IgD-negative memory B cell (primary cell): ENCODE measurements around the gene OAS3. TPM values are rescaled to one million over a fixed set of nuclear protein-coding genes. Genes with fewer than 3 reads are reported as not detected.

ENCODE experiments used
- H3K27ac Mint-ChIP-seq, 3 donors: one replicate each; pipeline ENCODE4 v1.8.0; 2020 to 2022; ENCODE audit warnings: mild to moderate bottlenecking in 3 of 3, mixed read lengths in 3 of 3, moderate library complexity in 1 of 3
- H3K27me3 Mint-ChIP-seq: one replicate; pipeline ENCODE4 v1.8.0; 2021; ENCODE audit warnings: mixed read lengths
- H3K36me3 Mint-ChIP-seq: one replicate; pipeline ENCODE4 v1.8.0; 2020; ENCODE audit warnings: mild to moderate bottlenecking, mixed read lengths
- H3K4me1 Mint-ChIP-seq, 3 donors: one replicate each; pipeline ENCODE4 v1.8.0; 2020 to 2022; ENCODE audit warnings: mixed read lengths in 3 of 3, mild to moderate bottlenecking in 1 of 3
- H3K4me3 Mint-ChIP-seq, 4 donors: one replicate each; pipeline ENCODE4 v1.8.0; 2020 to 2022; ENCODE audit warnings: mild to moderate bottlenecking in 4 of 4, mixed read lengths in 4 of 4, moderate library complexity in 3 of 4
- H3K9me3 Mint-ChIP-seq, 3 donors: one replicate each; pipeline ENCODE4 v1.8.0; 2020 to 2021; ENCODE audit warnings: mixed read lengths in 3 of 3, mild to moderate bottlenecking in 1 of 3
- polyA plus RNA-seq: library from polyadenylated mRNA; unstranded; fragments of 300-500 nt; fragmentation: Illumina TruSeq; gene quantifications from one replicate; pipeline ENCODE4 v1.2.3, GENCODE V29; 2021

Gene OAS3
- polyA plus RNA-seq, 1 donor from 2014 or later: 12.9 TPM

DNA sequence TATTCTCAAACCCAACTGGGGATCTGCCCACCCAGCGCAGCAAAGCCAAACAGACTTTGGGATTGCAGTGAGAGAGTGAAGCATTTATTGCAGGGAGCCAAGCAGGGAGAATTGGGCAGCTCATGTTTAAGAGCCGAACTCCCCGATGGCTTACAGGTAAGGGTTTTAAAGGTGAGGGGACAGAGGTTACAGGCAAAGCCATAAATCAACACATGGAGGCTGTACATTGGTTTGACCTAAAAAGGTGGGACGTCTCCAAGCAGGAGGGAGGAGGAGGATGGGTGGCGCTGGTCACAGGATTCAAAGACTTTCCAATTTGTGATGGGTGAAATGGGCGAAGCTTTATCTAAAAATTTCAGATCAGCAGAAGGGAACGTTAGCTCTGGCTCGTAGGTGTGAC, 58.2 kb downstream of the OAS3 start:
- Mint-ChIP-seq H3K9me3 (no peaks in the 10 kb centered on the region), H3K36me3 (peaks cover 10% of the 10 kb centered on the region), H3K27ac (no peak overlapping the region), H3K27me3 (no peaks in the 10 kb centered on the region), H3K4me1 (peaks cover 16 to 27% (median 21%) of the 10 kb centered on the region in 3 donors), H3K4me3 (no peak overlapping the region)

DNA sequence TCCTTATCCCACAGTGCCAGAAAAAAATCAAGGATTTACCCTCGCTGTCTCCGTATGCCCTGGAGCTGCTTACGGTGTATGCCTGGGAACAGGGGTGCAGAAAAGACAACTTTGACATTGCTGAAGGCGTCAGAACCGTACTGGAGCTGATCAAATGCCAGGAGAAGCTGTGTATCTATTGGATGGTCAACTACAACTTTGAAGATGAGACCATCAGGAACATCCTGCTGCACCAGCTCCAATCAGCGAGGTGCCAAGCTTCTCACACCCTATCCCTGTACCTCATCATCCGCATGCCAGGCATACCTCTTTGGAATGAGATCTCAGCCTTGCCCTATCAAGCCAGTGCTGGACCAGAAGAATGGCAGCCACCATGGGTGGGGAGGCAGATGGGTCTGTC, 59.2 kb downstream of the OAS3 start:
- peak overlapping the region in 1 of 4 donors; percentile 54 for H3K4me3 Mint-ChIP-seq
- H3K36me3 Mint-ChIP-seq: peaks cover 14% of the 10 kb centered on the region
- H3K27me3 Mint-ChIP-seq: no peaks in the 10 kb centered on the region
- H3K4me1 Mint-ChIP-seq: peaks cover 16 to 27% (median 19%) of the 10 kb centered on the region in 3 donors
- peak overlapping the region in 1 of 3 donors; percentile 69 for H3K27ac Mint-ChIP-seq
- H3K9me3 Mint-ChIP-seq: no peaks in the 10 kb centered on the region

DNA sequence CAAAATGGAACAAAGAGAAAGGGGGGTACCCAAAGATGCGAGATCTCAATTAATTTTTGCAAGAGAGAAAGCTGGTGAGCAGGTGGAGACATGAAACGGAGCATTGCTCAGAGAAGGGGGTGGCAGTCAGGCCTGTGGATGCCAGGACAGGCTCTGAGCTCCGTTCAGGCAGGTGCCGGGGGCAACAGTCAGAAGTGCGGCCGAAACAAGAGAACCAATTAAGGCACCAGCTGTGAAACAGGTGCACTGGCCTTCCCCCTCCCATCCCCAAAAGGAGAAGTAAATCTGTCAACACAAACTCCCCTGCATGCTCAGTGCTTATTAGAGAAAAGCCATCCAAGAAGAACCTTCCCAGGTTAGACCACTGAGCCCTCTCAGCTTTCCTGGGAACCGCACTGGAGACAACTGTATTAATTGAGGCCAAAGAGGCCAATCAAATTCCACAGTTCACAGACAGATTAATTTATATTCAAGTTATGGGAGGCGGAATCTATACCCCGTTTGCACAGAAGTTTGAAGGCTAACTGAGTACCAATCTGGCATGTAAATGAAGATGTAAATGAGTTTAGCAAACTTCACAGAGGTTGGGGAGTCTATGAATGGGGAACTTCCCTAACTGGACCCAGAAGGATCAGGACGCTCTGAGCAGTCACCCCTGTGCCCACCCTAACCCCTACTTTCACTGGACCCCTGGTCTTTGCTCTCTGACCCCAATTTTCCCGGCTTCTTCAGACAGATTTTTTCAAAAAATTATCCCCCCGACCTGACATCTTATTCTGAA, 60.9 kb downstream of the OAS3 start:
- peaks cover 12% of the 10 kb centered on the region for H3K36me3 Mint-ChIP-seq
- H3K4me3 Mint-ChIP-seq: peak overlapping the region in 3 of 4 donors; percentile 5 to 87 (median 81)
- no peaks in the 10 kb centered on the region for H3K9me3 Mint-ChIP-seq
- H3K27ac Mint-ChIP-seq: peak overlapping the region; percentile 61 to 97 (median 84)
- peaks cover 15 to 21% (median 16%) of the 10 kb centered on the region in 3 donors for H3K4me1 Mint-ChIP-seq
- H3K27me3 Mint-ChIP-seq: no peaks in the 10 kb centered on the region

DNA sequence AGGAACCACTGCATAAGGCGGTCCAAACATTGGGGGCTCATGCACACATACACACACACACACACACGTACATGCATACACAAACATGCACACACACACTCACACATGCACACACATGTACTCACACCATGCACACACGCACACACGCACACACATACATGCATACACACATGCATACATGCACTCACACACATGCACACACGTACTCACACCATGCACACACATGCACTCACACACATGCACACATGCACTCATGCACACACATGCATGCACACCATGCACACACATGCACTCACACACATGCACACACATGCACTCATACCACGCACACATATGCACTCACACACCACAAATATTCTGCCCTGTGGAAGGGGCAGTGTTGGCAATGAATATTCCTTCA, 62.2 kb downstream of the OAS3 start:
- no peak overlapping the region for H3K27ac Mint-ChIP-seq
- no peaks in the 10 kb centered on the region for H3K27me3 Mint-ChIP-seq
- H3K4me1 Mint-ChIP-seq: peaks cover 15 to 16% (median 16%) of the 10 kb centered on the region in 3 donors
- H3K4me3 Mint-ChIP-seq: no peak overlapping the region
- H3K36me3 Mint-ChIP-seq: peaks cover 12% of the 10 kb centered on the region
- no peaks in the 10 kb centered on the region for H3K9me3 Mint-ChIP-seq

DNA sequence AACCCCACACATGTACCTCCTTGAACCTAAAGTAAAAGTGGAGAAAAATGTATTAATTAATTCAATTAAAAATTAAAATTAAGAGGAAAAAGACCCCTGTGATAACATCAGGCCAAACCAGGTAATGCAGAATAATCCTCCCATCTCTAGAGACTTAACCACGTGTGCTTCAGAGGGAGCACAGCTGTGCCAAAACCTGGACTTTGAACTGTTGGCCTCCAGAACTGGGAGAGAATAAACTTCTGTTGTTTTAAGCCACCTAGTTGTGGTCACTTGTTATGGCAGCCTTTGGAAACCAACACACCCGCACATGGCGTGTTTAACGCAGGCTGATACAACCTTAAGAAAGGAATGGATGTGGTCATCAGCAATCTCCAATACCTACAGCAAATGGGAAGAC, 63.9 kb downstream of the OAS3 start:
- Mint-ChIP-seq H3K4me1 (peaks cover 15 to 16% (median 16%) of the 10 kb centered on the region in 3 donors), H3K27me3 (no peaks in the 10 kb centered on the region), H3K36me3 (peaks cover 8% of the 10 kb centered on the region), H3K9me3 (no peaks in the 10 kb centered on the region), H3K4me3 (no peak overlapping the region), H3K27ac (no peak overlapping the region)

DNA sequence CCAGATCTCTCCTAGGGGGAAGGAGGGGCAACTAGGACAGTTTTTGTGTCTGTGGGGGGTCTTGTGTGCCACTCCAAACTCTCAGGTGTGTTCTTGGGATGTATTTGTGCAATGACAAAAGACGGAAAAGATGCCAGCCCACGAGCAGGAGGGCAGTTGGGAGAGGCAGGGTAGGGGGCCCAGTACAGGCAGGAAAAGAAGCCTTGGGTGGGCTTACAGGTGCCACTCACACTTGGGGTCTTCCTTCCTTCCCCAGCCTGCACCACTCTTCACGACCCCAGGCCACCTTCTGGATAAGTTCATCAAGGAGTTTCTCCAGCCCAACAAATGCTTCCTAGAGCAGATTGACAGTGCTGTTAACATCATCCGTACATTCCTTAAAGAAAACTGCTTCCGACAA, 64.4 kb downstream of the OAS3 start:
- no peak overlapping the region for H3K4me3 Mint-ChIP-seq
- no peak overlapping the region for H3K27ac Mint-ChIP-seq

DNA sequence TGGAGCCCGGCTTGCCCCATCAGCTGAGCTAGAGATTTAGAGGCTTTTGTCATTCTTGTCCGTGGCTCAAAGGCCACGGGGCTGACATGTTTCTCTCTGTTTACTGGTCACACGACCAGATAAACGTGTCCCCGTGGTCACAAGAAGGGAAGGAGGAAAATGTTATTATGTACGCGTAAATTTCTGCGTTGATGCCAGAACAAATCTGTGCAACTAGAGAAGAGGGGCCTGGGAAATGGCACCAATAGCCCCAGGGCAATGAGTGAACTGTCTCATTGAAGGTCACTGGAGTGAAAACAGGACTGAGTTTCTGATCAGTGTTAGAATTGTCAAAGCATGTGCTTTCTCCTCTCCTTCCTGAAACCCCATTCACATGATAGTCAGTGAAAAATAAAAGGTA, 65.4 kb downstream of the OAS3 start:
- peaks cover 12 to 14% (median 14%) of the 10 kb centered on the region in 3 donors for H3K4me1 Mint-ChIP-seq
- no peak overlapping the region for H3K4me3 Mint-ChIP-seq
- no peaks in the 10 kb centered on the region for H3K27me3 Mint-ChIP-seq
- no peaks in the 10 kb centered on the region for H3K9me3 Mint-ChIP-seq
- peaks cover 9% of the 10 kb centered on the region for H3K36me3 Mint-ChIP-seq
- H3K27ac Mint-ChIP-seq: no peak overlapping the region

More for the DNA sequence above, 64.4 kb downstream of the OAS3 start:
- Mint-ChIP-seq H3K4me1 (peaks cover 15 to 16% (median 16%) of the 10 kb centered on the region in 3 donors), H3K36me3 (peaks cover 5% of the 10 kb centered on the region), H3K27me3 (no peaks in the 10 kb centered on the region), H3K9me3 (no peaks in the 10 kb centered on the region)

DNA sequence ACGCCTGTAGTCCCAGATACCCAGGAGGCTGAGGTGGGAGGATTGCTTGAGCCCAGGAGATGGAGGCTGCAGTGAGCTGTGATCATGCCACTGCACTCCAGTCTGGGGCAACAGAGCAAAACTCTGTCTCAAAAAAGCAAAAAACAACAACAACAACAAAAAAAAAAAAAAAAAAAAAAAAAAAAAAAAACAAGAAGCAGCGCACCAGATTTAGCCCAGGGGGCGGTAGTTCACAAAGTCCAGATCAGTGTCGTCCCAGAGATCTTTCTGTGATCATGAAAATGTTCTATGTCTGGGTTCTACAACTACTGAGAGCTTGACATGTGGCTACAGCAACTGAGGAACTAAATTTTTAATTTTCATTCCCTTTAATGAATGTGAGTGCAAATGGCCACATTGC, 67.5 kb downstream of the OAS3 start:
- H3K4me3 Mint-ChIP-seq: no peak overlapping the region
- H3K4me1 Mint-ChIP-seq: peaks cover 0 to 1% (median 0%) of the 10 kb centered on the region in 3 donors
- peaks cover 20% of the 10 kb centered on the region for H3K36me3 Mint-ChIP-seq
- H3K9me3 Mint-ChIP-seq: peaks cover 4% of the 10 kb centered on the region in 3 donors
- no peaks in the 10 kb centered on the region for H3K27me3 Mint-ChIP-seq
- H3K27ac Mint-ChIP-seq: no peak overlapping the region

DNA sequence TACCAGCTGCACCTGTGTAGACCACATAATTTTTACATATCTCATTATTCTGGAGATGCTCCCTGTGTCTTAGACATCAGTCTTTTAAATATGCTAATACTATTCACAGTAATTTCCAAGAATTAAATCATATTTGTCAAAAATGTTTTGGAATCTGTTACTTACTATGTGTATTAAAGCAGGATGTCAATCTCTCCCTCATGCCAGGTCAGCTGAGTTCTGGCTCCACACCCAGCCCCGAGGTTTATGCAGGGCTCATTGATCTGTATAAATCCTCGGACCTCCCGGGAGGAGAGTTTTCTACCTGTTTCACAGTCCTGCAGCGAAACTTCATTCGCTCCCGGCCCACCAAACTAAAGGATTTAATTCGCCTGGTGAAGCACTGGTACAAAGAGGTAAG, 67.9 kb downstream of the OAS3 start:
- no peak overlapping the region for H3K4me3 Mint-ChIP-seq
- no peak overlapping the region for H3K27ac Mint-ChIP-seq
- H3K4me1 Mint-ChIP-seq: peaks cover 0 to 1% (median 0%) of the 10 kb centered on the region in 3 donors
- no peaks in the 10 kb centered on the region for H3K27me3 Mint-ChIP-seq
- H3K36me3 Mint-ChIP-seq: peaks cover 22% of the 10 kb centered on the region
- H3K9me3 Mint-ChIP-seq: peaks cover 4 to 7% (median 7%) of the 10 kb centered on the region in 3 donors

DNA sequence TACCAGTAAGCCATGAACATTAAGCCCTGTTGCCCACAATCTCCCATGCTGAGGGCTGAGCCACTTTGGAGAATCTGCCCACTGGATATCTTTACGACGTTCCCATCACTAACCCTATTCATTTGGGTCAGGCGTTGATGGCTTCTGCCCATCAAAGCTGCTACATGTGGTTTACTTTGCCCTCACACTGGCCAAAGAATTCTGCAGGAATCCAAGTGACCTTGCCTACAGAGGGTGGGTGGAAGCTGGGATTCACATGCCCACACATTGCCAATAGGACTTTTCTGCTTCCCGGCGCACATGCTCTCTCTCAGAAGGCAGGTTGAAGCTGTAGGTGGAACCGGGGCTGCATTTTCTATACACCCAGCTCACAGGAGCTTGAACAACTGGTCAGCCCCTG, 68.4 kb downstream of the OAS3 start:
- H3K27me3 Mint-ChIP-seq: no peaks in the 10 kb centered on the region
- peaks cover 25% of the 10 kb centered on the region for H3K36me3 Mint-ChIP-seq
- H3K9me3 Mint-ChIP-seq: peaks cover 6 to 9% (median 7%) of the 10 kb centered on the region in 3 donors
- no peak overlapping the region for H3K27ac Mint-ChIP-seq
- no peaks in the 10 kb centered on the region for H3K4me1 Mint-ChIP-seq
- H3K4me3 Mint-ChIP-seq: no peak overlapping the region

DNA sequence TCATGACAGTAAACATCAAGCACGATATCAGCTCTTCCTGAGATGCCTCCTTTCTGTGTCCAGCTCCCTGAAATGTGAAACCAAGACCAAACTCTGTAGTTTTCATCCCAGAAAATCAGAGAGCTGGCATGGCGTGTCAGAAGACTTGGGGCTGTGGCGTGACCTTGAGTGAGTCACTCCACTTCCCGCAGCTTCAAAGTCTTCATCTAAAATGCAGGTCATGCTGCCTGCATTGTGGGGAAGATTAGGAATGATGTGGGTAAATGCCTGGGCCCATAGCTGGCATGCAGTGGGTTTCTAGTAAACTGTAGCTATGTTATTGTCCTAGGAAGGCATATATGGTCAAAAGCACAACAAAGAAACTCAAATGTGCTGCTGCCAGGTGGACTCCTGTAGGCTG, 68.9 kb downstream of the OAS3 start:
- peaks cover 7 to 15% (median 10%) of the 10 kb centered on the region in 3 donors for H3K9me3 Mint-ChIP-seq
- no peaks in the 10 kb centered on the region for H3K27me3 Mint-ChIP-seq
- H3K4me3 Mint-ChIP-seq: peak overlapping the region in 1 of 4 donors; percentile 21
- H3K4me1 Mint-ChIP-seq: no peaks in the 10 kb centered on the region
- no peak overlapping the region for H3K27ac Mint-ChIP-seq
- H3K36me3 Mint-ChIP-seq: peaks cover 28% of the 10 kb centered on the region

DNA sequence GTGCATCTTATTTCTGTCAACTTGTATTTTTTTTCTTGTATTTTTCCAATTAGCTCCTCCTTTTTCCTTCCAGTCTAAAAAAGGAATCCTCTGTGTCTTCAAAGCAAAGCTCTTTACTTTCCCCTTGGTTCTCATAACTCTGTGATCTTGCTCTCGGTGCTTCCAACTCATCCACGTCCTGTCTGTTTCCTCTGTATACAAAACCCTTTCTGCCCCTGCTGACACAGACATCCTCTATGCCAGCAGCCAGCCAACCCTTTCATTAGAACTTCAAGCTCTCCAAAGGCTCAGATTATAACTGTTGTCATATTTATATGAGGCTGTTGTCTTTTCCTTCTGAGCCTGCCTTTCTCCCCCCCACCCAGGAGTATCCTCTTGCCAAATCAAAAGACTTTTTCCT, 72.4 kb downstream of the OAS3 start:
- peaks cover 28% of the 10 kb centered on the region for H3K36me3 Mint-ChIP-seq
- H3K27ac Mint-ChIP-seq: no peak overlapping the region
- no peaks in the 10 kb centered on the region for H3K27me3 Mint-ChIP-seq
- H3K4me1 Mint-ChIP-seq: no peaks in the 10 kb centered on the region
- peaks cover 9 to 15% (median 10%) of the 10 kb centered on the region in 3 donors for H3K9me3 Mint-ChIP-seq
- H3K4me3 Mint-ChIP-seq: no peak overlapping the region

DNA sequence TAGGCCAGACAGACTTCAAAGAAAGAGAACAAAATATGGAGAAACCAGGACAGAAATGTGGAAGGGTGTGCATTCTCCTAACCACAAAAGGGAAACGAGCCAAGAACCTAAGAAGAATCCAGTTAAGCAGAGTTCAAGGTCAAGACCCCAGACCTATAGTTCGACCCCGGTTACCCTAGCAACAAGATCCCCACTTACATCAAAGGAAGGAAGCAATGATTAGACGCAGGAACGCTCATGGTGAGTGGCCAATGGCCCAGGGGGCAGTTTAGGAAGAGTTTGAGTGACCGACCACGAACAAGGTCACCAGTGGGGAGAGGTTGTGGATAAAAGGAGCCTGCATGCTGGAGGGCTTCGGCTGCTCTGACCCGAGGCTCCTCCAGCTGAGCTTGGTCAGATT, 76.3 kb downstream of the OAS3 start:
- Mint-ChIP-seq H3K9me3 (peaks cover 9 to 15% (median 10%) of the 10 kb centered on the region in 3 donors), H3K27me3 (no peaks in the 10 kb centered on the region), H3K4me1 (no peaks in the 10 kb centered on the region), H3K4me3 (no peak overlapping the region), H3K27ac (no peak overlapping the region), H3K36me3 (peaks cover 24% of the 10 kb centered on the region)

DNA sequence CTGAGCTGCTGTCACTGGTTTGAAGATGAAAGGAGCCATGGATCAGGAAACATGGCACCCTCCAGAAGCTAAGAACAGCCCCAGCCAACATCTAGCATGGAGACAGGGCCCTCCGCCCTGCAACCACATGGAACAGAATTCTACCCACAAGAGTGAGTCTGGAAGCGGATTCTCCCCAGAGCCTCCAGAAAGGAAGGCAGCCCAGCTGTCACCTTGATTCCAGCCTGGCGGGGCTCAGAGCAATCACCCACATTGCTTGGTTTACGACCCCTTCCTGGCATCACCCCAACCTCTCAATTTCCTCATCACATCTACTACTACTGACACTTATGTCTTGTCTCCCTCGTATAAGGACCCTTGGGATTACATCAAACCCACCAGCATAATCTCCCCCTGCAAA, 78.5 kb downstream of the OAS3 start:
- Mint-ChIP-seq H3K9me3 (peaks cover 2 to 4% (median 3%) of the 10 kb centered on the region in 3 donors), H3K27me3 (peaks cover 3% of the 10 kb centered on the region), H3K27ac (no peak overlapping the region), H3K4me1 (no peaks in the 10 kb centered on the region), H3K36me3 (peaks cover 7% of the 10 kb centered on the region), H3K4me3 (no peak overlapping the region)

DNA sequence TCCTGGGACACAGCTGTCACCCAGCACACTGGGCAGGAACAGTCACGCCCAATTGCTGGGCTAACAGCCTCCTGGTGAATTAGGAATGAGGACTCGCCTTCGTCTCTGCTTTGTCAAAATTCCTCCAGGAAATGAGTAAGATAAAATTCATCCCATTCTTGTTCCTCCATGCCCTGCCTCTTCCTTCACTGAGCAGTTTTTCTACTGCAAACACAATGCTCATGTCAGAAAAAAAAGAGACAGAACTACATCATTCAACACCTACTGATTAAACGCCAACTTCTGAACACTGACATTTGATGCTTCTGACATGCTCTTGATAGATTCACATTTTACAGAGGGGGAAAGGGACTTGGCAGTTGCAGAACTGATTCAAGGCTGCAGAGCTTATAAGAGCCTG, 80.8 kb downstream of the OAS3 start:
- Mint-ChIP-seq H3K9me3 (no peaks in the 10 kb centered on the region), H3K4me3 (no peak overlapping the region), H3K27ac (no peak overlapping the region), H3K4me1 (no peaks in the 10 kb centered on the region), H3K27me3 (peaks cover 4% of the 10 kb centered on the region), H3K36me3 (no peaks in the 10 kb centered on the region)

DNA sequence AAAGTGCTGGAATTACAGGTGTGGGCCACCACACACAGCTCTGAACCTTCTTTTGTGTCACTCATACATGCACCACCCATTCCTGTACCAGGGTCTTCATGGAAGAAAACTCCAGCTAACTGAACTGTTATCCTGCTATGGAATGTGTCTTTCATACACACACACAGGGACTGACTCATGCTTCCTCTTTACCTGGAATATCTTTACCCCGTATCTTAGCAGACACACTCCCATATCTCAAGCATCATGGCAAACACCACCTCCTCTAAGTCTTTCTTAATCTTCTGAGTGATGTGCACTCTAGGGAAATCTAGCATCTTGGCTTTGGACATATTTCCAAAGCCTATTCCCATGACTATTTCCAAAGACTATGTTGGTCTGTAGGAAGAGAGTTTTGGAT, 83.2 kb downstream of the OAS3 start:
- peaks cover 5% of the 10 kb centered on the region for H3K27me3 Mint-ChIP-seq
- H3K9me3 Mint-ChIP-seq: no peaks in the 10 kb centered on the region
- H3K4me3 Mint-ChIP-seq: no peak overlapping the region
- H3K27ac Mint-ChIP-seq: no peak overlapping the region
- H3K4me1 Mint-ChIP-seq: no peaks in the 10 kb centered on the region
- no peaks in the 10 kb centered on the region for H3K36me3 Mint-ChIP-seq
